Superior temporal gyrus (tissue), 1 donor: ENCODE measurements around the gene MMP11.
"Not testable (repeated sequence)": the region's sequence is repeated elsewhere in the genome, so short reads cannot be mapped to it uniquely, and the experiment has no call there.

Experiments
- DNase-seq: peaks from one replicate; pipeline ENCODE4 v3.0.0-alpha.2; 2016; ENCODE audit errors: extremely low spot score

The MMP11 gene

GRCh38 chr22:23772649-23773473 is at the start of gene MMP11:
Gene MMP11, plus strand, starts transcription at chr22:23772849. Its CDS starts 22 bp downstream, at chr22:23772871.
- DNase-seq = no peak

- DNase-seq = not testable (repeated sequence)
These were observed 44.5 kb upstream of the MMP11 start for GRCh38 chr22:23728108-23728507.

GRCh38 chr22:23737696-23738095 is 35.0 kb upstream of the MMP11 start:
- no peak for DNase-seq

GRCh38 chr22:23742505-23743264 is 30.0 kb upstream of the MMP11 start:
- DNase-seq = no peak

GRCh38 chr22:23743303-23743705 is 29.3 kb upstream of the MMP11 start:
- no peak for DNase-seq

- no peak for DNase-seq
These were observed 28.6 kb upstream of the MMP11 start for GRCh38 chr22:23744001-23744400.

- DNase-seq = no peak
These were observed 28.2 kb upstream of the MMP11 start for GRCh38 chr22:23744485-23744884.

- no peak for DNase-seq
These were observed 26.9 kb upstream of the MMP11 start for GRCh38 chr22:23745791-23746190.

- no peak for DNase-seq
These were observed 22.8 kb upstream of the MMP11 start for GRCh38 chr22:23749841-23750301.

- peak; percentile 25 for DNase-seq
These were observed 22.3 kb upstream of the MMP11 start for GRCh38 chr22:23750367-23750713.

- DNase-seq = peak; percentile 57
These were observed 21.8 kb upstream of the MMP11 start, which contains the start of gene ZNF70 for GRCh38 chr22:23750714-23751440. Gene ZNF70, minus strand, starts transcription at chr22:23751112. Its CDS starts 5,972 bp downstream, at chr22:23745140.

GRCh38 chr22:23751441-23751996 is 21.1 kb upstream of the MMP11 start:
- peak; percentile 22 for DNase-seq

- DNase-seq = no peak
These were observed 20.5 kb upstream of the MMP11 start for GRCh38 chr22:23752090-23752691.

- DNase-seq = no peak
These were observed 19.9 kb upstream of the MMP11 start for GRCh38 chr22:23752750-23753149.

GRCh38 chr22:23753385-23753784 is 19.3 kb upstream of the MMP11 start:
- DNase-seq = no peak

- DNase-seq = no peak
These were observed 18.3 kb upstream of the MMP11 start, which contains the start of gene VPREB3 for GRCh38 chr22:23754220-23754919. Gene VPREB3, minus strand, starts transcription at chr22:23754425. Its CDS starts 62 bp downstream, at chr22:23754363.

- peak; percentile 87 for DNase-seq
These were observed 17.5 kb upstream of the MMP11 start for GRCh38 chr22:23754980-23755636.

GRCh38 chr22:23755711-23756110 is 16.9 kb upstream of the MMP11 start:
- DNase-seq = no peak

GRCh38 chr22:23756891-23757290 is 15.8 kb upstream of the MMP11 start:
- DNase-seq = no peak

- DNase-seq = no peak
These were observed 13.1 kb upstream of the MMP11 start for GRCh38 chr22:23759566-23759965.
